ENCODE data around the gene ECHS1. TPM values are rescaled to one million over a fixed set of nuclear protein-coding genes. Genes with fewer than 3 reads are reported as not detected.
A peak's percentile ranks its signal among the peaks of the same experiment; 100 is the strongest.
"Not testable (repeated sequence)": the region's sequence is repeated elsewhere in the genome, so short reads cannot be mapped to it uniquely, and the experiment has no call there.

The ECHS1 gene
- total and polyA plus RNA-seq, 8 donors = 71.0 to 87.1 (median 76.7) TPM

DNA sequence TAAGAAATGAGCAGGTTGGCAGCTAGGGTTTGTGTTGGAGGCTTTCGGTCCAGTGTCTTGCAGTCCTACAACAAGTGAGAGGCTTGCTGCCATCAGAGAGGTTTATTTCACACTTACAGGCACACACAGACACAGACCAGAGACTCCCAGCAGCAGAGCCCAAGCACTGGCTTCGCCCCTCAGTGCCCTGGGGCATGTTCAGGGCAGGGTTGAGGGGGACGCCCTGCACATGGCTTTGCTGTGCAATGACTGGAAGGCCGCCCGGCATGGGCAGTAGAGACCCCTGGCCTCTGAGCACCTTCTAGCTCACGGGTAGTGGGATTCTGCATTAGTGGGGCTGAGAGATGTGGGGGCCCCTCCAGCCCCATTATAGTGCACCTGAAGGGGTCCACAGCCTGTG lies 47.4 kb upstream of the ECHS1 start:
- no peaks in the 10 kb centered on the region for H3K9me3 ChIP-seq
- DNase-seq (peak in 1 of 4 donors; percentile 50), ATAC-seq (no peak)
- TF ChIP-seq, protein P1, sequence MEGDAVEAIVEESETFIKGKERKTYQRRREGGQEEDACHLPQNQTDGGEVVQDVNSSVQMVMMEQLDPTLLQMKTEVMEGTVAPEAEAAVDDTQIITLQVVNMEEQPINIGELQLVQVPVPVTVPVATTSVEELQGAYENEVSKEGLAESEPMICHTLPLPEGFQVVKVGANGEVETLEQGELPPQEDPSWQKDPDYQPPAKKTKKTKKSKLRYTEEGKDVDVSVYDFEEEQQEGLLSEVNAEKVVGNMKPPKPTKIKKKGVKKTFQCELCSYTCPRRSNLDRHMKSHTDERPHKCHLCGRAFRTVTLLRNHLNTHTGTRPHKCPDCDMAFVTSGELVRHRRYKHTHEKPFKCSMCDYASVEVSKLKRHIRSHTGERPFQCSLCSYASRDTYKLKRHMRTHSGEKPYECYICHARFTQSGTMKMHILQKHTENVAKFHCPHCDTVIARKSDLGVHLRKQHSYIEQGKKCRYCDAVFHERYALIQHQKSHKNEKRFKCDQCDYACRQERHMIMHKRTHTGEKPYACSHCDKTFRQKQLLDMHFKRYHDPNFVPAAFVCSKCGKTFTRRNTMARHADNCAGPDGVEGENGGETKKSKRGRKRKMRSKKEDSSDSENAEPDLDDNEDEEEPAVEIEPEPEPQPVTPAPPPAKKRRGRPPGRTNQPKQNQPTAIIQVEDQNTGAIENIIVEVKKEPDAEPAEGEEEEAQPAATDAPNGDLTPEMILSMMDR (IDR thresholded peaks at IDR 0.05) = no peak
- H3K4me3 ChIP-seq = no peak overlapping the region
- peaks cover 0 to 7% of the 10 kb centered on the region in 2 donors for H3K4me1 ChIP-seq
- peaks cover 0 to 35% of the 10 kb centered on the region in 2 donors for H3K27me3 ChIP-seq
- no peak overlapping the region for H3K27ac ChIP-seq
- intact Hi-C loops (cut with DNase I) = no loop called here
- H3K36me3 ChIP-seq = peaks cover 0 to 44% of the 10 kb centered on the region in 2 donors

DNA sequence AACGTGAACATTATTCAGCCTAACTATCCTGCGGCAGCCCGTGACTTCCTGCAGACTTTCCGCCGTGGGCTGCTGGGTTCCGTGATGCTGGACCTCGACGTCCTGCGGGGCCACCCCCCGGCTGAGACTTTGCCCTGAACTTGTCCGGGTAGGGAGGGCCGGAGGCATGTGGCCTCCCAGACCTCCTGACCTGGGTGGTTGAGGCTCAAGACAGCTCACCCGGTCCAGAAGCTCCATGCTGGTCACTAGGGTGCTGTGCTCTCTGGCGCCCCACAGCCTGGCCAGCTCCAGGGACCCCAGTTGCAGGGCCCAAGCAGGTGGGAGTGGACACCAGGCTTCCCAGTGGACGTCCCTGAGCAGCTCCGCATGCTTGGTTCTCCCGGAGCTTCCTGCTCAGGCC lies 46.9 kb upstream of the ECHS1 start:
- intact Hi-C loops (cut with DNase I) = no loop called here
- peaks cover 0 to 49% of the 10 kb centered on the region in 2 donors for H3K36me3 ChIP-seq
- H3K4me1 ChIP-seq = peaks cover 0 to 7% of the 10 kb centered on the region in 2 donors
- TF ChIP-seq, protein P1 (IDR thresholded peaks at IDR 0.05) = no peak
- no peaks in the 10 kb centered on the region for H3K9me3 ChIP-seq
- no peak overlapping the region for H3K27ac ChIP-seq
- no peak overlapping the region for H3K4me3 ChIP-seq
- DNase-seq (peak in 1 of 4 donors; percentile 50), ATAC-seq (no peak)
- H3K27me3 ChIP-seq = peaks cover 0 to 31% of the 10 kb centered on the region in 2 donors

DNA sequence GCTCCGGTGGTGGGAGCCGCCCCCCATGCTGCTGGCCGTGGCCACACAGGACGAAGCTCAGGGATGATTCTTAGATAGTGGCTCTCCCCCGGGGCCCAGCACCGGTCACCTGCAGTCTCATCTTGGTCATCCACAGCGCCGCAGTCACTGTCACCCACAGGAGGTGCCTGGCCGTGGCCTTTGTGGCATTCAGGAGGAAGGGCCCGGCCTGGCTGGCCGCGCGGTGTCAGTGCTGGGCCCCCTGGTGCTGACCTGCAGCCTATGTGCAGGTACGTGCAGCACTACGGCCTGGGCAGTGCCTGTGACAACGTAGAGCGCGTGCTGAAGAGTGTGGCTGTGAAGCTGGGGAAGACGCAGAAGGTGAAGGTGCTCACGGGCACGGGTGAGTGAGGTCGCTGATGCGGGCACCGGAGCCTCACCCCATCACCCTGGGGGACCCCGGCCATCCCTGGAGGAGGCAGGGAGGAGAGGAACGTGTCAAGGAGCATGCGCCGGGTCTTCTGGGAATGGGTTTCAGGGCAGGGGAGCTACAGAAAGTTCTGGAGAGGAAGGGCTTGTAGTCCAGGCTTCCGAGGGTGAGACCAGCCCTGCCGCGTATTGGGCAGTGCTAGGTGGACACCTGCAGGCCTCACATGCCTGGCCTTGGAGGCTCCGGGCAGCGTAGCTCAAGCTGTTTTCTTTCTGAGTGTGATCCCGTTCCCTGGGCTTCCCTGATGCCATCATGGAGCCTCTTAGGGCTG lies 46.2 kb upstream of the ECHS1 start:
- peaks cover 0 to 7% of the 10 kb centered on the region in 2 donors for H3K4me1 ChIP-seq
- ATAC-seq (no peak), DNase-seq (peak in 1 of 4 donors; percentile 71)
- no peak overlapping the region for H3K27ac ChIP-seq
- H3K4me3 ChIP-seq = no peak overlapping the region
- TF ChIP-seq, protein P1 (IDR thresholded peaks at IDR 0.05) = no peak
- no peaks in the 10 kb centered on the region for H3K9me3 ChIP-seq
- H3K36me3 ChIP-seq = peaks cover 0 to 56% of the 10 kb centered on the region in 2 donors
- intact Hi-C loops (cut with DNase I) = no loop called here
- peaks cover 0 to 25% of the 10 kb centered on the region in 2 donors for H3K27me3 ChIP-seq

DNA sequence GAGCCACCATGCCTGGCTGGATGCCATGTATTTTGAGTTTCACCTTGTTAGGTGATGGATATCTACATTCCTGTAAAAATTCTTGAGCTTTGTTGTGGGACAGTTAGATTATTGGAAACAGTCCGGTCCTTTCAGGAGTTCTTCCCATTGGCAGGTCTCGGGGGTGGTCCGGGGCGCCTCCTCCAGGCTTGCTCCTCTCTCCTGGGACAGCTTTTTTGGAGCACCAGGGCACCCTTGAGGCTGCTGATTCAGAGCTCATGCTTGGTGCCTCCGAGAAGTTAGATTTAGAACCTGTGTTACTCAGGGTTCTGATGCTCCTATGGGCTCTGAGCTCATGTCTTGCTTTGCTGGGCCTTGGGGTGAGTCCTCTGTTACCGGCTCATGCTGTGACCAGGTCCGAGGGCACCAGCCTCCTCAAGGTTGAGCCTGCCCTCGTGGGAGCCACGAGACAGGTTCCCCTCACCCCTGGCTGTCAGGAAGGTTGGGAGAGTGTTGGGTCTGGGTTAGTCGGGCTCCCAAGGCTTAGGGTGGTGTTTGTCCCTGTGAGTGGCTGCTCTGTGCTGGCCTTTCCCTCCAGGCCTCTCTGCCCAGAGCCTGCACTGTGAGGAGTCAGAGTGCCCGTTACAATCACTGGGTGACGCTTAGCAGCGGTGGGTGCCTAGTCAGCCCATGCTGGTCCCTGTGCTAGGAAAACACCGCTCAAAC lies 45.3 kb upstream of the ECHS1 start:
- Histone ChIP-seq H3K9me3 (no peaks in the 10 kb centered on the region), H3K36me3 (peaks cover 0 to 60% of the 10 kb centered on the region in 2 donors), H3K27ac (no peak overlapping the region), H3K4me3 (no peak overlapping the region), H3K4me1 (peaks cover 0 to 7% of the 10 kb centered on the region in 2 donors), H3K27me3 (peaks cover 0 to 18% of the 10 kb centered on the region in 2 donors)
- DNase-seq (peak in 1 of 4 donors; percentile 52), ATAC-seq (no peak)
- TF ChIP-seq, protein P1 (IDR thresholded peaks at IDR 0.05) = no peak
- intact Hi-C loops (cut with DNase I) = no loop called here

DNA sequence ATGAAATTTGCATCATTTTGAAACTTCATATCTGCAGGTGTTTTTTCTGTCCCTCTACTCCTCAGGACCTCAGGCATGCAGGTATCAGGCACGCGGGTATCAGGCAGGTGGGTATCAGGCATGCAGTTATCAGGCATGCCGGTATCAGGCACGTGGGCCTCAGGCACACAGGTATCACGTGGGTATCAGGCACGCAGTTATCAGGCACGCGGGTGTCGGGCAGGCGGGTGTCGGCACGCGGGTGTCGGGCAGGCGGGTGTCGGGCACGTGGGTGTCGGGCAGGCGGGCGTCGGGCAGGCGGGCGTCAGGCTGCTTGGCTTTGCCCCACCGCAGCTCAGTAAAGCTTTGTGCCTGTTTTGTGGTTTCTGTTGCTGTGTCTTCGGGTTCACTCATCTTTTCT lies 42.6 kb upstream of the ECHS1 start:
- intact Hi-C loops (cut with DNase I) = no loop called here
- Histone ChIP-seq H3K9me3 (peaks cover 3 to 23% of the 10 kb centered on the region in 2 donors), H3K4me1 (no peaks in the 10 kb centered on the region), H3K4me3 (no peak overlapping the region), H3K27ac (no peak overlapping the region), H3K36me3 (peaks cover 0 to 81% of the 10 kb centered on the region in 2 donors), H3K27me3 (no peaks in the 10 kb centered on the region)
- TF ChIP-seq, protein P1 (IDR thresholded peaks at IDR 0.05) = no peak
- DNase-seq (no peak), ATAC-seq (no peak)

DNA sequence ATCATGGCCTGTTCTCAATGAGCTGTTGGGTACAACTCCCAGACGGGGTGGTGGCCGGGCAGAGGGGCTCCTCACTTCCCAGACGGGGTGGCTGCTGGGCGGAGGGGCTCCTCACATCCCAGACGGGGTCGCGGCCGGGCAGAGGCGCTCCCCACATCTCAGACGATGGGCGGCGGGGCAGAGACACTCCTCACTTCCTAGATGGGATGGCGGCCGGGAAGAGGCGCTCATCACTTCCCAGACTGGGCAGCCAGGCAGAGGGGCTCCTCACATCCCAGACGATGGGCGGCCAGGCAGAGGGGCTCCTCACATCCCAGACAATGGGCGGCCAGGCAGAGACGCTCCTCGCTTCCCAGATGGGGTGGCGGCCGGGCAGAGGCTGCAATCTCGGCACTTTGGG lies 41.2 kb upstream of the ECHS1 start:
- intact Hi-C loops (cut with DNase I); H3K4me3 ChIP-seq; ATAC-seq; H3K27ac ChIP-seq; H3K4me1 ChIP-seq; H3K27me3 ChIP-seq; DNase-seq: not testable (repeated sequence)
- H3K36me3 ChIP-seq = peaks cover 0 to 81% of the 10 kb centered on the region in 2 donors
- peaks cover 3 to 26% of the 10 kb centered on the region in 2 donors for H3K9me3 ChIP-seq
